ENCODE measurements around the gene CCNC. TPM values are rescaled to one million over a fixed set of nuclear protein-coding genes. Genes with fewer than 3 reads are reported as not detected.

Gene CCNC
- total RNA-seq, 2 donors from 2014 or later = 39.7 to 46.6 TPM

DNA sequence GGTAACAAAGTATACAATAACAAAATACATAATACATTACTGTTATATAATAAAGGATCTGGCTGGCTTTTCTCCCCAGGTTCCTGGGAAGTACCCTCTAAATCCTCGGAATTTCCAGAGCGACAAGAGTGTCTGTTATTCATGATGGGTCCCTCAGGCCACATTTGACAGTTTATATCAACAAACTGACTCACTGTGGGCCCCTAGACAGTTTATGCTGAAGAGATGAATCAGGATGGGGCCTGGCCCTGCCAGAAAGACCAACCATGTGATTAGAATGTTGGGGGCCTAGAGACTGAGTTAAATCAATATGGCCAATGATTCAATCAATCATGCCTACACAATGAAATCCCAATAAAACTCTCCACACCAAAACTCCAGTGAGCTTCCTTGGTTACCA is 66.7 kb downstream of the CCNC start:
- Mint-ChIP-seq H3K9me3 (no peaks in the 10 kb centered on the region), H3K27me3 (ENCODE audit: low read depth) (no peaks in the 10 kb centered on the region), H3K4me3 (no peak overlapping the region), H3K4me1 (ENCODE audit: low read depth) (no peaks in the 10 kb centered on the region), H3K36me3 (ENCODE audit: insufficient read depth in 2 of 2) (peaks cover 0 to 21% of the 10 kb centered on the region in 2 donors), H3K27ac (no peak overlapping the region)
- ATAC-seq (replicated peaks in 1 of 2) (no peak), DNase-seq (no peak)

DNA sequence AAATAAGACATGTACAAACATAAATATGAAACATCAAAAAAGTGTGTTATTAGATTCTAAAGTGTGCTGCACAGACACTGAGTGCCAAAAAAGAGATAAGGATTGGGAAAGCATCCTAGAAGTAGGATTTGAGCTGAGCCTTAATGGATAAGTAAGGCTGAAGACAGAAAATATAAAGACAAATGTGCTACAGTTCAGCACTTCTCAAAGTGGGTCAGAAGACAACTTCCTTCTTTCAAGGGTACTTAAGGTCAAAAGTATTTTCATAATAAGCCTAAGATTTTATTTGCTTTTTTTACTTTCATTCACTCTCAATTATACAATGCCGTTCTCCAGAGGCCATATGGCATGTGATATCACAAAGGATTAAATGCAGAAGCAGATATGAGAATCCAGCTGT is 70.0 kb downstream of the CCNC start:
- Mint-ChIP-seq H3K4me3 (no peak overlapping the region), H3K27me3 (ENCODE audit: low read depth) (no peaks in the 10 kb centered on the region), H3K36me3 (ENCODE audit: insufficient read depth in 2 of 2) (peaks cover 0 to 18% of the 10 kb centered on the region in 2 donors), H3K4me1 (ENCODE audit: low read depth) (no peaks in the 10 kb centered on the region), H3K9me3 (no peaks in the 10 kb centered on the region), H3K27ac (no peak overlapping the region)
- ATAC-seq (replicated peaks in 1 of 2) = no peak
- no peak for DNase-seq

DNA sequence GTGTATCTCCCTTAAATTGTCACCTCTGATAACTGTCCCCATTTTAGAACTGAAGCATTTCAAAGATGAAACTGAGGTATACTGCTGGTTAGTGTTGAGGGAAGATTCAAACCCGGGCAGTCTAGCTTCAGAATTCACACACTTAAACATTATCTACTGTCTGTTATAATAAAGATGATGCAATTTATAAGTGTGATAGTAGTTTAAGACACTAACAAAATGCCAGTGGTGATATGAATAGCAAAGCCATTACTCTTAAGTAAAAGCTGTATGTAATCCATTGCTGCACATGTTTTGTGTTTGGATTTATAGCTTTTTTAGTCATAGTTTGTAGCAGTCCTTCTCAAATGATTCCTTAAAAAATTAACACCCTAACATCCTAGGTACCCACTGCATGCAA is 73.0 kb downstream of the CCNC start:
- Mint-ChIP-seq H3K4me3 (no peak overlapping the region), H3K4me1 (ENCODE audit: low read depth) (no peaks in the 10 kb centered on the region), H3K27me3 (ENCODE audit: low read depth) (no peaks in the 10 kb centered on the region), H3K9me3 (no peaks in the 10 kb centered on the region), H3K36me3 (ENCODE audit: insufficient read depth in 2 of 2) (peaks cover 0 to 9% of the 10 kb centered on the region in 2 donors), H3K27ac (no peak overlapping the region)
- ATAC-seq (replicated peaks in 1 of 2) (no peak), DNase-seq (no peak)

Other genes with a start within 250 kb of the CCNC start
- gene FAXC, start 219.0 kb downstream of the CCNC start, total RNA-seq = not detected
- 10 to 100 TPM in 1 of 2 donors, 1 to 10 TPM in 1; 7.0 to 11.8 TPM for gene COQ3, start 174.5 kb downstream of the CCNC start, total RNA-seq
- 100 to 1,000 TPM; 183 to 192 TPM for gene PNISR, start 143.4 kb downstream of the CCNC start, total RNA-seq
- 10 to 100 TPM; 16.7 to 23.7 TPM for gene USP45, start 53.2 kb downstream of the CCNC start, total RNA-seq
- not detected for gene PRDM13, start 38.2 kb upstream of the CCNC start, total RNA-seq